Cerebellar nuclear complex (tissue), 1 donor: Measurements from ENCODE around the gene ERICH2.

Source experiments
- DNase-seq, 2 experiments: peaks; one replicate each; lab custom pipeline; 2025; lab: John Stamatoyannopoulos, UW

ERICH2 gene

GRCh38 chr2:170842785-170843184, 72.6 kb downstream of the ERICH2 start:
- DNase-seq: no peak

- DNase-seq: no peak
These were observed 73.5 kb downstream of the ERICH2 start for GRCh38 chr2:170843656-170844055.

DNA sequence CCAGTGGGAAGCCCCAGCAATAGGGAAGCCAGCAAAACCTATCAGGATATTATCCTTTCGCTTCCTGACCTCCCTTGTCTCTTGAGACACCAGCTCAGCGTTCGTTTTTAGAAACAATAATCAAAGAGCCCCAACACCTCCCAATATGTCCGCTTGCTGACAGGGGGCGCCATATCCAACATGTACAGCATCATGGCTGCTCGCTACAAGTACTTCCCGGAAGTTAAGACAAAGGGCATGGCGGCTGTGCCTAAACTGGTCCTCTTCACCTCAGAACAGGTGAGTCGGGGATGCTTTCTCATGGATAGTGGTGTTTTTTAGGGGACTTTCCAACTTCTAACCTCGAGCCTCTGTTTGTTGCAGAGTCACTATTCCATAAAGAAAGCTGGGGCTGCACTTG, 75.2 kb downstream of the ERICH2 start:
- no peak for DNase-seq

GRCh38 chr2:170846314-170846713, 76.1 kb downstream of the ERICH2 start:
- no peak for DNase-seq

DNA sequence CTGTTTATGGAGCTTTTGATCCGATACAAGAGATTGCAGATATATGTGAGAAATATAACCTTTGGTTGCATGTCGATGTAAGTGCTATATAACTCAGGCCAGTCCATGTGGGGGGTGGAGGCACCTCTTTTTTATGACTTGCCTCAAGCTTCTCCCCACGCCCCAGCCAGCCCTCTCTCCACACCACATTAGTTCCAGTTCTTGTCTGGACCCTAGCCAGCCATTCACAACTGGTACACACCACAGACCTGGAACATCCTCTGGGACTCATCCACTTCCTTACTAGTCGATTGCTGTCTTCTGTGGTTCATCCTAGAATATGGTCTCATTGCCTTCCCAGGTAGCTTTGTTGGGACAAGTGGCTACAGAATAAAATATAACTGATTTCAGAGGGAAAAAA, 77.5 kb downstream of the ERICH2 start:
- DNase-seq: no peak
